ENCODE measurements around the gene NPAS3.

NPAS3 gene

DNA sequence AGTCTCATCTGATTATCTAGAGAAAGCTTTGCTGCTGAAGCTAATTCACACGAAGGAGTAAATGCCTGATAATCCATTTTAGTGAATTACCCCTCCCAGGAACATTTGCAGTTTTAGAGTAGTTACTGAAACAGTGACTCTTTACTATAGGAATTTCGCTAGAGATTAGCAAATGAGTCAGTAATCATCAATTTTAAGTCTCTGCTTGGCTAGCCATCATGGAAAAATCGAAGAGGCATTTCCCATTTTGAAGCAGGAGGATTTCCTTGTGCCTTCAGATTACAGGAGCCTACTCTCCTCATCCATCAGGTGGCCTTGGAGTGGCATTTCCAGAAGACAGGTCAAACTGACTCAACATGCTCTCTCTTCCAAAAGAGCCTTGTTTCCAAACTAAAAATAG is 857.7 kb downstream of the NPAS3 start:
- Histone ChIP-seq H3K36me3 (ENCODE audit: insufficient read depth, low read length) (no peaks in the 10 kb centered on the region), H3K9ac (ENCODE audit: low read depth, low read length) (no peak overlapping the region), H3K9me3 (ENCODE audit: control insufficient read depth, insufficient read depth, low read length) (no peaks in the 10 kb centered on the region), H3K4me1 (ENCODE audit: insufficient read depth, low read length) (0 out of 2 replicates have a peak, but pooled peaks cover 14% of the 10 kb centered on the region)

DNA sequence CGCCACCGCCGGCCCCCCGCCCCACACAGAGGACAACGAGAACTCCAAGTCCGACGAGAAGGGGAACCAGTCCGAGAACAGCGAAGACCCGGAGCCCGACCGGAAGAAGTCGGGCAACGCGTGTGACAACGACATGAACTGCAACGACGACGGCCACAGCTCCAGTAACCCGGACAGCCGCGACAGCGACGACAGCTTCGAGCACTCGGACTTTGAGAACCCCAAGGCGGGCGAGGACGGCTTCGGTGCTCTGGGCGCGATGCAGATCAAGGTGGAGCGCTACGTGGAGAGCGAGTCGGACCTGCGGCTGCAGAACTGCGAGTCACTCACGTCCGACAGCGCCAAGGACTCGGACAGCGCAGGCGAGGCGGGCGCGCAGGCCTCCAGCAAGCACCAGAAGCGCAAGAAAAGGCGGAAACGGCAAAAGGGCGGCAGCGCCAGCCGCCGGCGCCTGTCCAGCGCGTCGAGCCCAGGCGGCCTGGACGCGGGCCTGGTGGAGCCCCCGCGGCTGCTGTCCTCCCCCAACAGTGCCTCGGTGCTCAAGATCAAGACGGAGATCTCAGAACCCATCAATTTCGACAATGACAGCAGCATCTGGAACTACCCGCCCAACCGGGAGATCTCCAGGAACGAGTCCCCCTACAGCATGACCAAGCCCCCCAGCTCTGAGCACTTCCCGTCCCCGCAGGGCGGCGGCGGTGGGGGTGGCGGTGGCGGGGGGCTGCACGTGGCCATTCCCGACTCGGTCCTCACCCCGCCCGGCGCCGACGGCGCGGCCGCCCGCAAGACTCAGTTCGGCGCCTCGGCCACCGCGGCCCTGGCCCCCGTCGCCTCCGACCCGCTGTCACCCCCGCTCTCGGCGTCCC is 861.3 kb downstream of the NPAS3 start:
- Histone ChIP-seq H3K36me3 (ENCODE audit: insufficient read depth, low read length) (no peaks in the 10 kb centered on the region), H3K4me1 (ENCODE audit: insufficient read depth, low read length) (no peaks in the 10 kb centered on the region), H3K9me3 (ENCODE audit: control insufficient read depth, insufficient read depth, low read length) (no peaks in the 10 kb centered on the region), H3K9ac (ENCODE audit: low read depth, low read length) (no peak overlapping the region)

DNA sequence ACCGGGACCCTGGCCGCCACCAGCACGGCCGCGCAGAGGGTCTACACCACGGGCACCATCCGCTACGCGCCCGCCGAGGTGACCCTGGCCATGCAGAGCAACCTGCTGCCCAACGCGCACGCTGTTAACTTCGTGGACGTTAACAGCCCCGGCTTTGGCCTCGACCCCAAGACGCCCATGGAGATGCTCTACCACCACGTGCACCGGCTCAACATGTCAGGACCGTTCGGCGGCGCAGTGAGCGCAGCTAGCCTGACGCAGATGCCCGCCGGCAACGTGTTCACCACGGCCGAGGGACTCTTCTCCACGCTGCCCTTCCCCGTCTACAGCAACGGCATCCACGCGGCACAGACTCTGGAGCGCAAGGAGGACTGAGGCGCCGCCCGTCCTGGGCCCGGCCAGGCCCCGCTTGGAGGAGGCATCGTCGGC is 862.1 kb downstream of the NPAS3 start:
- Histone ChIP-seq H3K9me3 (ENCODE audit: control insufficient read depth, insufficient read depth, low read length) (no peaks in the 10 kb centered on the region), H3K36me3 (ENCODE audit: insufficient read depth, low read length) (no peaks in the 10 kb centered on the region), H3K9ac (ENCODE audit: low read depth, low read length) (no peak overlapping the region), H3K4me1 (ENCODE audit: insufficient read depth, low read length) (no peaks in the 10 kb centered on the region)

DNA sequence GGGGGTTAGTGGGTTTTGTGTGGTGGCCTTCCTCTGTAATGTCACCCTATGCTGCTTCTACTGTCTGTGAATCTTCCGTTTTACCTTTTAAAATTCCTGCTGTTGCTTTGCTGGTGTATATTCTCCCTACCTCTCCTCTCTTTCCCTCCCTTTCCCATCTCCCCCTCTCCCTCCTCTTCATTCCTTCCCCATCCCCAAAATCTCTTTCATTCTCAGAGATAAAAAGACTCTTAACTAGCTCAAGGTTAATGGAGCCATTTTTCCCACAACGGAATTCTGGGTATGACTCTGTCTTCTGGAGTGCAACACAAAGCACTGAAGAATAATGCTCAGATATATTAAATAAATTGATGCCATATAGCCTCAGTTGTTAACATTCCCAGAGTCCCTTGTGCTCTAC is 864.1 kb downstream of the NPAS3 start:
- Histone ChIP-seq H3K9me3 (ENCODE audit: control insufficient read depth, insufficient read depth, low read length) (no peaks in the 10 kb centered on the region), H3K4me1 (ENCODE audit: insufficient read depth, low read length) (no peaks in the 10 kb centered on the region), H3K9ac (ENCODE audit: low read depth, low read length) (no peak overlapping the region), H3K36me3 (ENCODE audit: insufficient read depth, low read length) (no peaks in the 10 kb centered on the region)

DNA sequence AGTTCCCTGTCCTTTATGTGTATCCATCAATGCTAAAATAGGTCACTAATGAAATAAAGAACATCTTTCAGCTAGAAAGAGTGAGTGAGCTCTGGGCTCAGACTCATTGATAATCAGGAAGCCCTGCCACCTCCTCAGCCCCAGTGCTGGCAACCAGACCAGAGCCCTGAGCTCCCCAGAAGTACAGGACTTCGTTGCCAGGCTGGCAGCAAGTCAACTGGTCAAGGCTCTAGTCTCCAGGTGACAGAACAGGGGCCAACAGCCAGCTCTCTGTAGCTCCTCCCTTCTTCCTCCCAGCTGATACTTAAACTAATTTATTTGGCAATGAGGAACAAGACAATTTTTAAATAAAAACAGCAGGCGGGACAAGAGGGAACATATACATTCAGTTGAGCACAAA is 866.9 kb downstream of the NPAS3 start:
- Histone ChIP-seq H3K9ac (ENCODE audit: low read depth, low read length) (no peak overlapping the region), H3K9me3 (ENCODE audit: control insufficient read depth, insufficient read depth, low read length) (no peaks in the 10 kb centered on the region), H3K4me1 (ENCODE audit: insufficient read depth, low read length) (no peaks in the 10 kb centered on the region), H3K36me3 (ENCODE audit: insufficient read depth, low read length) (no peaks in the 10 kb centered on the region)

DNA sequence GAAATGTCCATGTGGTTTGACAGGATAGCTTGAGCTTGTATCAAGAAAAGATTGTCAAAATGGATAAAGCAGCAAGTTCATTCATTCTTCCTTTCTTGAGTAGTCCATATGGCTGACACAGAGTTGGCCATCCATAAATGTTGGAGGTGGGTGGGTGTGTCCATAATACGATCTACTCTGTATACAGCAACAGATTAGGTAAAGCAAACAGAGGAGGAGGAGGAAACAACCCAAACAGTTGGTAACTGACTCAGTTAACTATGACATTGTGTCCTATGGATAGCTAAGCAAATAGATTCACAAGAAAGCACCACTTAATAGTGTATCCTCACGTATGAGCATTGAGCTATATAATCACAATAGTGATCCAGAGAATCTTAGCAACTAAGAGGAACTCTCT is 868.2 kb downstream of the NPAS3 start:
- Histone ChIP-seq H3K4me1 (ENCODE audit: insufficient read depth, low read length) (no peaks in the 10 kb centered on the region), H3K9ac (ENCODE audit: low read depth, low read length) (no peak overlapping the region), H3K9me3 (ENCODE audit: control insufficient read depth, insufficient read depth, low read length) (no peaks in the 10 kb centered on the region), H3K36me3 (ENCODE audit: insufficient read depth, low read length) (no peaks in the 10 kb centered on the region)

DNA sequence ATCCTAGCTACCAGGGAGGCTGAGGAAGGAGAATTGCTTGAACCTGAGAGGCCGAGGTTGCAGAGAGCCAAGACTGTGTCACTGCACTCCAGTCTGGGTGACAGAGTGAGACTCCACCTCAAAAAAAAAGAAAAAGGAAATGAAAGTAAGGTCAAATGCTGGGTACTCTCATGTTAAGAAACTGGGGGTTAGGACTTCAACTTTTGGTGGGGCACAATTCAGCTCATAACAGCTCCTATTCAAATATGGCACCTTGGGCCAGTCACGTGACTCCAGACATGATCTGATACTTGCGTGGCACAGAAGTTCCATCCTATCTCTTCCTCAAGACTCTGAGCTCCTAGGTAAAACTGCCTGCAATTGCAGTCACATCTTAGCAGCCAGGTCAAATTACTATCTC is 869.5 kb downstream of the NPAS3 start:
- H3K9ac ChIP-seq (ENCODE audit: low read depth, low read length) = no peak overlapping the region
- no peaks in the 10 kb centered on the region for H3K4me1 ChIP-seq (ENCODE audit: insufficient read depth, low read length)
- H3K9me3 ChIP-seq (ENCODE audit: control insufficient read depth, insufficient read depth, low read length) = no peaks in the 10 kb centered on the region
- no peaks in the 10 kb centered on the region for H3K36me3 ChIP-seq (ENCODE audit: insufficient read depth, low read length)

DNA sequence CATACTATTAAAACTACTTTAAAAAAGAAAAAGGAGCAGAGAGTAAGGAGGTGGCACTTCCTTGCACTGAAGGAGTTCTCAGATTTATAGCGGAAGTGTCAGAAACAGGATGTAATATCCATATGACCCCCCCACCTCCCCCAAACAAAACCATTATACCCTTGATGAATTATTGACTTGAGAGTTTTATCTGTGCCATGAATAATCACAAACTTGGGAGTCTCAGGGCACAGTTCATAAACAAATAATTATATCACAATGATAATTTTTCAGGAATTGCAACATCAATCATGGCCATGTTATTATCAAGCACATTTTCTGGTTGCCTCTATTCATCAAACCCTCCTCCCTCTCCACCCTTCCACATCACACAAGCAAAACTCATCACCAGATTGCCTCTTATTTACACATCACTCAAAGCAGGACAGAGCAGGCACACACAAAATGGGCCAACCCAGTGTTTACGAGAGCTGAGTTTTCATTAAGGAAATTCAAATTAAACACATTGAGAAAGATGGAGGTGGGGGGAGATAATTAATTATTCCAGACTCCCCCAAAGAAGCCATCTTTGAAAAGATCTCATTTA is 870.8 kb downstream of the NPAS3 start:
- Histone ChIP-seq H3K9me3 (ENCODE audit: control insufficient read depth, insufficient read depth, low read length) (no peaks in the 10 kb centered on the region), H3K9ac (ENCODE audit: low read depth, low read length) (no peak overlapping the region), H3K4me1 (ENCODE audit: insufficient read depth, low read length) (no peaks in the 10 kb centered on the region), H3K36me3 (ENCODE audit: insufficient read depth, low read length) (no peaks in the 10 kb centered on the region)

DNA sequence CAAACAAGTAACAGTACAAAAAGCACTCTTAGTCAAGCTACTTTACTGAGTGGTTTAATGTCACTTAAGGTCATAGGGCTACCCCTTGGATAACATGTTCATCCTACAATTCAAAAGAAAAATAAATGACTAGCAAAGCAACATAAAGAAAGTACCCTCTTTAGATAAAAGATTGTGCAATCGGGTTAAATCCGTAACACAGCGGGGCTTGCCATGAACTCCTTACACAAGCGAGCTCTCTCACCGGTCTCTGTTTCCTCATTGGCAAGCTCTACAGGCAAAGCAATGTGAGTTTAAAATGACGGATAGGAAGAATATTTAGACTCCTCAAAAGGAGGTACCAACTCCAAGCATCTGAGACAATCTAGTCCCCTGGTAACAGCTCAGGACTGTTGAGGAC is 871.6 kb downstream of the NPAS3 start:
- H3K9ac ChIP-seq (ENCODE audit: low read depth, low read length) = no peak overlapping the region
- no peaks in the 10 kb centered on the region for H3K9me3 ChIP-seq (ENCODE audit: control insufficient read depth, insufficient read depth, low read length)
- no peaks in the 10 kb centered on the region for H3K36me3 ChIP-seq (ENCODE audit: insufficient read depth, low read length)
- H3K4me1 ChIP-seq (ENCODE audit: insufficient read depth, low read length) = no peaks in the 10 kb centered on the region

DNA sequence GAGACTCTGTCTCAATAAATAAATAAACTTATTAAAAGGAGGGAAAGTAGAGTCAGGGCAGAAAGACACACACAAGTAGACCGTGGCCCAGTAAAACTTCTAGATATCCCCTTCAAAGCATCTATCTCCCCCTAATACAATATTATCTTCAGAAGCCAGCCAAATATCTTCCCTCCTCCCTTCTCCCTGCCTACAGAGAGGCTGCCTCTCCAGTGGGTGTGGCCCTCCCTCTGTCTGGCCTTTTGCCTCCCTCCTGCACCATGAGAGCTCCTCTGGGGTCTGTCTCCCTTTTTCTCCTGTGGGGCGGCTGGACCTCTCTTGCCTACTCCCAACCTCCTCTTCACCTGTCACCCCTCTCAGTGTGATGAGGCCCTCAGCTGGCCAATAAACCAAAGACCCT is 873.0 kb downstream of the NPAS3 start:
- no peaks in the 10 kb centered on the region for H3K4me1 ChIP-seq (ENCODE audit: insufficient read depth, low read length)
- no peaks in the 10 kb centered on the region for H3K9me3 ChIP-seq (ENCODE audit: control insufficient read depth, insufficient read depth, low read length)
- no peak overlapping the region for H3K9ac ChIP-seq (ENCODE audit: low read depth, low read length)
- H3K36me3 ChIP-seq (ENCODE audit: insufficient read depth, low read length) = no peaks in the 10 kb centered on the region

DNA sequence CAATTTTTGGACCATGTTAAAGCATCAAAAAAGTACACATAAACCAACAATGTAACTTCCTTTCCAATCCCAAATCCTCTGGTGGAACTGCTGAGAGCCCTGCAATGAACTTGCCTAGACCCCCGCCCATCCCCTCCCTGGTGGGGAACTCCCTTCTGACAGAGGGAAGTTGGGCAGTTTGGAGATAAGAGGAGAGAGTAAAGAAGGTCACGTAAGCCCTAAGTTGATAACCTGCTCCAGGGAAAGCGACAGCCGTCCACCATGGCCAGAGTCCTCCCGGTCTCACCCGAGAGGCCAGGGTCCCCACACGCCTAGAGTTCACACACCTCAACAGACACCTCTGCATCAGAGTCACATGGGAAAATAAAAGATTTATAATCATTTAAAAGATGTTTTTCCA is 873.5 kb downstream of the NPAS3 start:
- H3K9me3 ChIP-seq (ENCODE audit: control insufficient read depth, insufficient read depth, low read length) = no peaks in the 10 kb centered on the region
- H3K9ac ChIP-seq (ENCODE audit: low read depth, low read length) = no peak overlapping the region

DNA sequence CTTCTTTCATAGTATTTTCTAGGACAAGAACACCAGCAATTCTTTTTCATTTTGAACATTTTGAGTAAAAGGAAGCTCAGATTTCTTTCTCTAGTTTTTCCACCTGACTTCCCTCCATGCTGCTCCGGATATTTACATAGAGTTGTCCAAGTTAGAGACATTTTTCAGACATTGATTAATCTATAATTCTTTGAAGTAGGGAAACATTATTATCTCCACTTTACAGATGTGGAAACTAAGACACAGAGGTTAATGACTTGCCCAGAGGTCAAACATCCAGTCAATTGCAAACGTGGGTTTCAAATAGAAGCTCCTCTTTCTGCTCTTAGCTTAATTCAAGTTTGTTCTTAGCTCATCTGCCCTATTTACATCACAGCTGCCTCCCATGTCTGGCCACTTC is 873.9 kb downstream of the NPAS3 start:
- no peaks in the 10 kb centered on the region for H3K9me3 ChIP-seq (ENCODE audit: control insufficient read depth, insufficient read depth, low read length)
- H3K4me1 ChIP-seq (ENCODE audit: insufficient read depth, low read length) = no peaks in the 10 kb centered on the region
- no peaks in the 10 kb centered on the region for H3K36me3 ChIP-seq (ENCODE audit: insufficient read depth, low read length)
- H3K9ac ChIP-seq (ENCODE audit: low read depth, low read length) = no peak overlapping the region

More for the DNA sequence above, 873.5 kb downstream of the NPAS3 start:
- Histone ChIP-seq H3K36me3 (ENCODE audit: insufficient read depth, low read length) (no peaks in the 10 kb centered on the region), H3K4me1 (ENCODE audit: insufficient read depth, low read length) (no peaks in the 10 kb centered on the region)

DNA sequence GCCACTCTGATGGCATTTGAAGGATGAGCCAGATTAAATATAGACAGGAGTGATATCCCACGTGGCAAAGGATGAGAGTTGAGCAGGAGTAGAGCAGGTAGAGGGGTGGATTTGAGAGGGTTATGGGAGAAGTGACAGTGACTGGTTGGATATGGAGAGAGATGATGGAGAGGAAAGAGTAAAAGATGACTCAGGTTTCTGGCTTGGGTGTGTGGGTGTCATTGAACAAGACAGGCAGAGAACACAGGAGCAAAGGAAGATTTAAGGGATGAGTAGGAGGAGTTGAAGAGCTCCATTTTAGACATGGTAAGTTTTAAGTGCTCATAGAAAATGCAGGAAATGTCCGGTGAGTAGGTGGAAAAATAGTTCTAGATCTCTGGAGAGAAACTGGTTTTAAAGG is 875.3 kb downstream of the NPAS3 start:
- Histone ChIP-seq H3K36me3 (ENCODE audit: insufficient read depth, low read length) (no peaks in the 10 kb centered on the region), H3K4me1 (ENCODE audit: insufficient read depth, low read length) (no peaks in the 10 kb centered on the region), H3K9me3 (ENCODE audit: control insufficient read depth, insufficient read depth, low read length) (no peaks in the 10 kb centered on the region), H3K9ac (ENCODE audit: low read depth, low read length) (no peak overlapping the region)

DNA sequence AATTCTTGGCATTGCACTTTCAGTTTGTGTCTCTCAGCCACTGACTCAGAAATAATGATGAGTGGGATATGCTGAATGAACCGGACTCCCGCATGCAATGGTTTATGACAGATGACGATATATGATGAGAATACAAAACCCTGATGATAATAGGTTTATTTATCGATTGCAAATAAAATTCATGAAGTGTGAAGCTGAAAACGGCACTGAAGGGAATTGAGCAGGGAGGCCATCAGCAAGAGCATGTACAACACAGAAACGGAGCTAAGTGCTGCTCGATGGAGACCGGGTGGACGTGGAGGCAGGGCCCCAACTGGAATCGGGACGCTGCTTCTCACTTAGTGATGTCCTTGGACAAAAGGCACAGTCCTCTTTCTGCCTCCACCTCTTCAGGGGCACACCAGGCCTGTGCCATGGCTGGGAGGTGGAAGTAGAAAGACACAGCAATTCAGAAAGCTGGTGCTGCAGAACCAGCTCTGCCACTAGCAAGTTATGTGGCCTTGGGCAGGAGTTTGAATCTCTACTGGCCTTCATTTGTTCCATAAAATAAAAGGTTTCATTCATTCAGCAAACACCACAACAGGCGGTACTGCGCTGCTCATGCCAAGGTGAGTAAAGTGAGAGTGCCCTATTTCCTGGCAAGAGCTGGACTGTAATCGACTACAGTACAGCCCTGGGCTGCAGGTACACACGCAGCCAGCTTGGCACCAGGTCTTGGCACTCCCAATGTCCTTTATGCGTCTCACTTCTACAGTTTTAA is 895.2 kb downstream of the NPAS3 start:
- H3K4me1 ChIP-seq (ENCODE audit: insufficient read depth, low read length) = peaks cover 19% of the 10 kb centered on the region
- no peak overlapping the region for H3K9ac ChIP-seq (ENCODE audit: low read depth, low read length)
- no peaks in the 10 kb centered on the region for H3K36me3 ChIP-seq (ENCODE audit: insufficient read depth, low read length)
- H3K9me3 ChIP-seq (ENCODE audit: control insufficient read depth, insufficient read depth, low read length) = no peaks in the 10 kb centered on the region

All from ES-I3 (cell line).